ENCODE results near the gene NUCB1.
A peak's percentile ranks its signal among the peaks of the same experiment; 100 is the strongest.
"Not testable (repeated sequence)": the region's sequence is repeated elsewhere in the genome, so short reads cannot be mapped to it uniquely, and the experiment has no call there.

NUCB1 gene

GRCh38 chr19:48920949-48921348 lies 20.8 kb downstream of the NUCB1 start:
- Histone ChIP-seq H3K27me3 (ENCODE audit: insufficient read depth, poor library complexity, severe bottlenecking) (no peaks in the 10 kb centered on the region), H3K36me3 (ENCODE audit: low read depth) (peaks cover 22% of the 10 kb centered on the region), H3K9me3 (ENCODE audit: severe bottlenecking) (no peaks in the 10 kb centered on the region), H3K27ac (ENCODE audit: poor library complexity, severe bottlenecking) (no peak overlapping the region), H3K4me1 (ENCODE audit: insufficient read depth, poor library complexity, severe bottlenecking) (peaks cover 11% of the 10 kb centered on the region), H3K4me3 (ENCODE audit: severe bottlenecking) (no peak overlapping the region)
- TF ChIP-seq CTCF (IDR thresholded peaks at IDR 0.05; ENCODE audit: poor library complexity, severe bottlenecking): no peak
- ATAC-seq (ENCODE audit: low read depth): no peak
- no peak for DNase-seq (ENCODE audit: low spot score)

- ATAC-seq (ENCODE audit: low read depth): no peak
- Histone ChIP-seq H3K9me3 (ENCODE audit: severe bottlenecking) (no peaks in the 10 kb centered on the region), H3K4me3 (ENCODE audit: severe bottlenecking) (no peak overlapping the region), H3K27ac (ENCODE audit: poor library complexity, severe bottlenecking) (no peak overlapping the region), H3K4me1 (ENCODE audit: insufficient read depth, poor library complexity, severe bottlenecking) (peaks cover 18% of the 10 kb centered on the region), H3K36me3 (ENCODE audit: low read depth) (peaks cover 19% of the 10 kb centered on the region), H3K27me3 (ENCODE audit: insufficient read depth, poor library complexity, severe bottlenecking) (no peaks in the 10 kb centered on the region)
- no peak for TF ChIP-seq CTCF (IDR thresholded peaks at IDR 0.05; ENCODE audit: poor library complexity, severe bottlenecking)
- no peak for DNase-seq (ENCODE audit: low spot score)
Measured at GRCh38 chr19:48921721-48922500, 21.8 kb downstream of the NUCB1 start.

- H3K4me3 ChIP-seq (ENCODE audit: severe bottlenecking): no peak overlapping the region
- no peak overlapping the region for H3K27ac ChIP-seq (ENCODE audit: poor library complexity, severe bottlenecking)
- no peak for TF ChIP-seq CTCF (IDR thresholded peaks at IDR 0.05; ENCODE audit: poor library complexity, severe bottlenecking)
- H3K4me1 ChIP-seq (ENCODE audit: insufficient read depth, poor library complexity, severe bottlenecking): peaks cover 21% of the 10 kb centered on the region
- H3K27me3 ChIP-seq (ENCODE audit: insufficient read depth, poor library complexity, severe bottlenecking): no peaks in the 10 kb centered on the region
- no peak for DNase-seq (ENCODE audit: low spot score)
- no peak for ATAC-seq (ENCODE audit: low read depth)
- peaks cover 19% of the 10 kb centered on the region for H3K36me3 ChIP-seq (ENCODE audit: low read depth)
- no peaks in the 10 kb centered on the region for H3K9me3 ChIP-seq (ENCODE audit: severe bottlenecking)
Measured at GRCh38 chr19:48922548-48923490, 22.7 kb downstream of the NUCB1 start.

GRCh38 chr19:48925240-48925843 lies 25.2 kb downstream of the NUCB1 start:
- no peaks in the 10 kb centered on the region for H3K9me3 ChIP-seq (ENCODE audit: severe bottlenecking)
- peaks cover 6% of the 10 kb centered on the region; the same call in 1 of the 2 replicates for H3K36me3 ChIP-seq (ENCODE audit: low read depth)
- DNase-seq (ENCODE audit: low spot score) (peak; percentile 91), ATAC-seq (ENCODE audit: low read depth) (peak; percentile 89)
- H3K27me3 ChIP-seq (ENCODE audit: insufficient read depth, poor library complexity, severe bottlenecking): no peaks in the 10 kb centered on the region
- no peak overlapping the region for H3K4me3 ChIP-seq (ENCODE audit: severe bottlenecking)
- TF ChIP-seq CTCF (IDR thresholded peaks at IDR 0.05; ENCODE audit: poor library complexity, severe bottlenecking): no peak
- peak overlapping the region; percentile 52 for H3K27ac ChIP-seq (ENCODE audit: poor library complexity, severe bottlenecking)
- H3K4me1 ChIP-seq (ENCODE audit: insufficient read depth, poor library complexity, severe bottlenecking): peaks cover 22% of the 10 kb centered on the region

GRCh38 chr19:48925890-48926289 lies 25.8 kb downstream of the NUCB1 start:
- not testable (repeated sequence) for DNase-seq (ENCODE audit: low spot score); H3K27me3 ChIP-seq (ENCODE audit: insufficient read depth, poor library complexity, severe bottlenecking); H3K4me3 ChIP-seq (ENCODE audit: severe bottlenecking); H3K36me3 ChIP-seq (ENCODE audit: low read depth); H3K9me3 ChIP-seq (ENCODE audit: severe bottlenecking); ATAC-seq (ENCODE audit: low read depth)
- Histone ChIP-seq H3K27ac (ENCODE audit: poor library complexity, severe bottlenecking) (peak overlapping the region; percentile 52), H3K4me1 (ENCODE audit: insufficient read depth, poor library complexity, severe bottlenecking) (peaks cover 22% of the 10 kb centered on the region)

Measured in RWPE2 (cell line).